ENCODE data around the gene RACK1.

The RACK1 gene

GRCh38 chr5:181198905-181199519 lies 44.7 kb downstream of the RACK1 start:
- no peak for DNase-seq

- DNase-seq = no peak
These were observed 45.5 kb downstream of the RACK1 start for GRCh38 chr5:181198106-181198685.

GRCh38 chr5:181197326-181197951 lies 46.3 kb downstream of the RACK1 start:
- DNase-seq = no peak

GRCh38 chr5:181195249-181195761 lies 48.4 kb downstream of the RACK1 start:
- no peak for DNase-seq

GRCh38 chr5:181194489-181195248 lies 49.0 kb downstream of the RACK1 start:
- no peak for DNase-seq

- no peak for DNase-seq
These were observed 50.0 kb downstream of the RACK1 start for GRCh38 chr5:181193656-181194055.

- DNase-seq = no peak
These were observed 51.2 kb downstream of the RACK1 start for GRCh38 chr5:181192337-181193046.

GRCh38 chr5:181191526-181192336 lies 52.0 kb downstream of the RACK1 start:
- DNase-seq = no peak

GRCh38 chr5:181190711-181191525 lies 52.8 kb downstream of the RACK1 start:
- DNase-seq = no peak

- no peak for DNase-seq
These were observed 53.6 kb downstream of the RACK1 start for GRCh38 chr5:181189962-181190710.

- DNase-seq = no peak
These were observed 54.2 kb downstream of the RACK1 start for GRCh38 chr5:181189363-181189961.

- DNase-seq = no peak
These were observed 54.9 kb downstream of the RACK1 start for GRCh38 chr5:181188700-181189362.

- no peak for DNase-seq
These were observed 56.0 kb downstream of the RACK1 start for GRCh38 chr5:181187500-181188213.

GRCh38 chr5:181186986-181187499 lies 56.7 kb downstream of the RACK1 start:
- DNase-seq = no peak
